Left cardiac atrium (tissue), 4 donors: Measurements from ENCODE around the gene VPS9D1. TPM values are rescaled to one million over a fixed set of nuclear protein-coding genes. Genes with fewer than 3 reads are reported as not detected.
"Not testable (repeated sequence)": the region's sequence is repeated elsewhere in the genome, so short reads cannot be mapped to it uniquely, and the experiment has no call there.

Experiments
- ATAC-seq, 2 donors: fragments of 200-7000 bp; cut with Tn5 transposase; one replicate each; pipeline ENCODE4 v1.9.1; 2020; ENCODE audit warnings: mild to moderate bottlenecking in 2 of 2, moderate library complexity in 2 of 2
- DNase-seq: peaks from one replicate; pipeline ENCODE4 v3.0.0-alpha.2; 2020
- intact Hi-C, 2 donors: fragments of 100-400 bp; cut with DNase I; formaldehyde crosslinking; loops; one replicate each; pipeline versions ENCODE4 v1.14.1 to v1.15.1; 2022 to 2023
- total RNA-seq, 2 donors: library from RNA; stranded (reverse); fragmentation: NEBNext Ultra II Directional; extraction: Animal tissue kit (Norgen Biotek cat#: 25700); gene quantifications; one replicate each; pipeline ENCODE4 v1.2.1, GENCODE V29; 2021
- donor health status: DM: no; HTN: yes; CAD: no.
- donor health status: DM: no; HTN: yes; CAD: no; lungs with severe emphysema.
- donor health status: DM: yes; HTN: yes; CAD: no.
- donor health status: Dilated cardiomyopathy.

Gene VPS9D1
- total RNA-seq, 2 donors from 2014 or later: 11.6 to 12.6 TPM

DNA sequence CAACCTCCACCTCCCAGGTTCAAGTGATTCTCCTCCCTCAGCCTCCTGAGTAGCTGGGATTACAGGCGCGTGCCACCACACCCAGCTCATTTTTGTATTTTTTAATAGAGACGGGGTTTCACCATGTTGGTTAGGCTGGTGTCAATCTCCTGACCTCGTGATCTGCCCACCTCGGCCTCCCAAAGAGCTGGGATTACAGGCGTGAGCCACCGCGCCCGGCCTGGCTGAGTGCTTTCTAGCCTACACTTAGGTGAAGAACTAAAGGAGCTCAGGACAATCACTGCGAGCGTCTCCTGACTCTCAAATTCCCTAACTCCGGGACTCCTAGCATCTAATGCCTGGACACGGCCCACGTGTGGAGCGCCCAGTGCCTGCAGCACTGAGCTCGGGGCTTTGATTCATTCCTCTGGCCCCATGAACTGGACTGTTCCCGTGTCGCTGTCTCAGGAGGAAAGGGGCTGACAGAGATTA, 21.0 kb downstream of the VPS9D1 start:
- intact Hi-C loops: loop anchor here (5.0 to 10.0 kb wide), 2 partner anchors 95 to 163 kb away; no protein-coding TSS in a partner anchor
- ATAC-seq, DNase-seq: not testable (repeated sequence)

DNA sequence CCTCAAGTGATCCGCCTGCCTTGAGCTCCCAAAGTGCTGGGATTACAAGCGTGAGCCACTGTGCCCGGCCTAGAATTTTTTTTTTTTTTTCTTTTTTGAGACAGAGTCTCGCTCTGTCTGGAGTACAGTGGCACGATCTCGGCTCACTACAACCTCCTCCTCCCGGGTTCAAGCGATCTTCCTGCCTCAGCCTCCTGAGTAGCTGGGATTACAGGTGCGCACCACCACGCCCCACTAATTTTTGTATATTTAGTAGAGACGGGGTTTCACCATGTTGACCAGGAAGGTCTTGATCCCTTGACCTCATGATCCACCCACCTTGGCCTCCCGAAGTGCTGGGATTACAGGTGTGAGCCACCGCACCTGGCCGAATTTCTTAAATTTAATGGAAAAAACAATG, 22.0 kb downstream of the VPS9D1 start:
- ATAC-seq, intact Hi-C loops: not testable (repeated sequence)
- peak; percentile 11 for DNase-seq

DNA sequence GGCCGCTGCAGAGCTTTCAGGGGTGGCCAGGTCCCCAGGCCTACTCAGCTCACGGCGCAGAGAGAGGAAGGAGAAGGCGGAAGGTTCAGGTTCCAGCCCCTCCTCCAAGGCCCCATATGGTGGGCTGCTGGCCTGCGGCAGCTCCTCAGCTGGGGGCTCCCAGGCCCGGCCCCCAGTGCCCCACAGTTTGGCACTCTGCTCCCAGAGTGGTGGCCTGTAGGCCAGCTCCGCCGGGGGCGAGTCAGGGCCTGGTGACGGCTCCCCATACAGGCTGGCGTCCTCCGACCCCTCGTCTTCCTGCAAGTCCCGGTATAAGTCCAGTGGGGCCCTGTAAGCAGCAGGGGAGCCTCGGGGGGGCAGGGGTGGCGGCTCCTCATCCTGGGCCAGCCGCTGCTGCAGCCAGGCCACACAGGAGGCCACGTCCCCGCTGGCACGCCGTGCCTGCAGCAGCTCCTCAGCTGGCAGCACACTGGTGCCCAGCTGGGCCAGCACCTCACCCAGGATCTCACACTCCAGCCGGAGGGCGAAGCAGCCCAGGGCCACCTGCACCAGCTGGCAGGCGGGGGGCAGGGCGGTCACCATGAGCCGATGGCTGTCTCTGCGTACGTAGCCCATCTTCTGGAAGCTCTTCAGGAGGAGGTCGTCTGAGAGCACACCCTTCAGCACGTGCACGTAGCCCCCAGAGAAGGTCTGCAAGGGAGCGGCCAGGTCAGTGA, 22.9 kb downstream of the VPS9D1 start:
- no peak for ATAC-seq
- intact Hi-C loops: no loop called here
- peak; percentile 23 for DNase-seq

DNA sequence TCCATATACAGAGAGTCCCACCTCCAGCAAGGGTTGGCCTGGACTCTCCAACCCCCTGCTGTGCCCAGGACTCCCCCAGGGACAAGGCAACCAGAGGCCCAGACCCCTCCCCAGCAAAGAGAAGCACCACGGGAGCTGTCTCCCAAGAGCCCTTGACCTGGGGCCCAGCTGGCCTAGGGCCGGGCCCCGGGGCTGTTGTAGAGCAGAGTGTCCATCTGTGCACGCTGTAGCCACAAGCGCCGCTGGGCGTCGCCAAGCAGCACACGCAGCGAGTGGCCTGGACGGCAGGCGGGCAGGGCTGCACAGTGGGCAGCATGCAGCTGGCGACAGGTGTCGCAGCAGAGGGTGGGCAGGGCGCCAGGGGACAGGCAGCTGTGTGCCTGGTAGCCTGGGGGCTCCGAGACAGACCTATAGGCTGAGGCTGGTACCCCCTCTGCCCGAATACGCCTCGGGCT, 23.5 kb downstream of the VPS9D1 start:
- intact Hi-C loops: no loop called here
- DNase-seq: peak; percentile 44
- no peak for ATAC-seq

DNA sequence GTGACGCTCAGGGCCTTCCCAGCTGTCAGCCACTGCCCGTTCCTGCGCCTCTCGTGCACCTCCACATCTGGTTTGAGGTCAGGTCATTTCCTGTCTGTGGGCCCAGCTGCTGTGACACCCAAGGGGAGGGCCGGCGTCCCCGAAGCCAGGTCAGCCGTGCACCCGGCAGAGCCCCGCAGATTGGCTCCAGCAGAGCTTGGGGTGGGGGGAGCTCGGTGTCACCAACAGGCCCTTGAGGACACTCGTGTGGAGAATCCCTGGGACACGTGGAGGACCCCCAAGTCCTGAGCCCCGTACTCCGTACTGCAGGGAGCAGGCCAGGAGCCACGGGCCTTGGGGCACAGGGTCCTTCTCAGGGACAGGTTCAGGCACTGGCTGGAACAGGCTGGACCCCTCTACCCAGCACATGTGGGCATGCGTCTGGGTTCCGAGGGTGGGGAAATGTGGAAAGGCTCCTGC, 24.0 kb downstream of the VPS9D1 start:
- DNase-seq: peak; percentile 22
- intact Hi-C loops: no loop called here
- ATAC-seq: no peak

DNA sequence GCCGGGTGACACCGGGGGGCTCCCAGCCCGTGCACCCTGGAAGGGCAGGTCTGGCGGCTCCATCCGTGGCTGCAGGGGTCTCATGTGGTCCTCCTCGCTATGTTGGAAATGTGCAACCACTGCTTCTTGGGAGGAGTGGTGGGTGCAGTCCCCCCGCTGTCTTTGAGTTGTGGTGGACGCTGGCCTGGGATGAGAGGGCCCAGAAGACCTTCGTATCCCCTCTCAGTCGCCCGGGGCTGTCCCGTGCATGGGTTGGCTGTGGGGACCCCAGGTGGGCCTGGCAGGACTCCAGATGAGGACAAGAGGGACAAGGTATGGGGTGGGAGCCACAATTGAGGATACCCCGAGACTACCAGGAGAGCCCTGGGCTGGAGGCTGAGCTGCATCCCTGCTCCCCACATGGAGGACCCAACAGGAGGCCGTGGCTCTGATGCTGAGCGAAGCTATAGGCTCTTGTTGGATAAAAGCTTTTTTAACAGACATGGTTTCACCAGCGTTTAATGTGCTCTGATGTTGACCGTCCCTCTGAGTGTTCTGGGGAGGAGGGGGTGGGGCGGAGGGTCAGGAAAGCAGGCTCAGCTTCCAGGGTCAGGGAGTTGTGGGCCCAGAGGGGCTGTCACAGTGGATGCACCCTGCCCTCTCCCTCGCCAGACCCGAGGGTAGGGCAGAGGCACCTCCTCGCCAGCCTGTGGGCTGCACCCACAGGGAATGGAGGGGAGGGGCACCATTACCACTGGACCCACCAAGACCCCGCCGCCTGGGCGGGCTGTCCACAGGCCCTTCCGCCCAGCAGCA, 24.6 kb downstream of the VPS9D1 start:
- intact Hi-C loops: no loop called here
- ATAC-seq (no peak), DNase-seq (peak; percentile 35)

DNA sequence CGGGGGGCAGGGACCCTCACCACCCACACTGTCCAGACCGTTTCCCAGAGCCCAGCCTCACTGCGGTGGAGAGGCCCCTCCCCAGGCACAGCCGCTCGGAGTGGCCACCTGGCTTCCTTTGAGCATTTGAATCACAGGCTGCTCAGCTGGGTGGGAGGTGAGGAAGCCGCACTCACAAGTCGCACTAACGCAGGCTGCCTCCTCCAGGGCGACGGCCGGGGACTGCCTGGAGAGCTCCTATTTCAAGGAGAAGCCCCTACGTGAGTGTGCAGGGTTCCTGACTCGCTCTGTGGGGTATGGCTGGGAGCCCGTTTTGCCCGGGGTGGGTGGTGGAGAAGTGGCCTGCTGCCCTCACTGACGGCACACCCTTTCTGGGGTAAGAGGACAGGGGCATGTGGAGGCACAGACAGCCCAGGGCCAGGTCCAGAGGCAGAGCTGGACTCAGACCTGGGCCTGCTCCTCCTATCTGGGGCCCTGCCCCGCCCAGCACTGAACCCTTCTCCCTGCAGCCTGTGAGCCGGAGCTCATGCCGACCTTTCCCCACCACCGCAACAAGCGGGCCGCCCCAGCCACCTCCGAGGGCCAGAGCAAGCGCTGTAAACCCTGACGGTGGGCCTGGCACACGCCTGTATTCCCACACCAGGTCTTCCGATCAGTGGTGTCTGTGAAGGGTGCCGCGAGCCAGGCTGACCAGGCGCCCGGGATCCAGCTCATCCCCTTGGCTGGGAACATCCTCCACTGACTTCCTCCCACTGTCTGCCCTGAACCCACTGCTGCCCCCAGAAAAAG, 25.4 kb downstream of the VPS9D1 start:
- intact Hi-C loops: no loop called here
- ATAC-seq (no peak), DNase-seq (peak; percentile 22)

DNA sequence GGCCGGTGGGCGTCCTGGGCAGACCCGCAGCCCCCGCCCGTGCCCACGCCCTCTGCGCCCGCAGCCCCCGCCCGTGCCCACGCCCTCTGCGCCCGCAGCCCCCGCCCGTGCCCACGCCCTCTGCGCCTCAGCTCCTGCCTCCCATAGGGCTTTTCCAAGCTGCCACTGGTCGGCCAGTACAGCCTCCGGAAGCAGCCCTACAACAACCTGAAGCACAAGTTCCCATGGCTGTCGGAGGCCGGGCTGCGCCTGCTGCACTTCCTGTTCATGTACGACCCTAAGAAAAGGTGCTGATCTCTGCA, 26.0 kb downstream of the VPS9D1 start:
- DNase-seq: peak; percentile 18
- intact Hi-C loops, ATAC-seq: not testable (repeated sequence)

DNA sequence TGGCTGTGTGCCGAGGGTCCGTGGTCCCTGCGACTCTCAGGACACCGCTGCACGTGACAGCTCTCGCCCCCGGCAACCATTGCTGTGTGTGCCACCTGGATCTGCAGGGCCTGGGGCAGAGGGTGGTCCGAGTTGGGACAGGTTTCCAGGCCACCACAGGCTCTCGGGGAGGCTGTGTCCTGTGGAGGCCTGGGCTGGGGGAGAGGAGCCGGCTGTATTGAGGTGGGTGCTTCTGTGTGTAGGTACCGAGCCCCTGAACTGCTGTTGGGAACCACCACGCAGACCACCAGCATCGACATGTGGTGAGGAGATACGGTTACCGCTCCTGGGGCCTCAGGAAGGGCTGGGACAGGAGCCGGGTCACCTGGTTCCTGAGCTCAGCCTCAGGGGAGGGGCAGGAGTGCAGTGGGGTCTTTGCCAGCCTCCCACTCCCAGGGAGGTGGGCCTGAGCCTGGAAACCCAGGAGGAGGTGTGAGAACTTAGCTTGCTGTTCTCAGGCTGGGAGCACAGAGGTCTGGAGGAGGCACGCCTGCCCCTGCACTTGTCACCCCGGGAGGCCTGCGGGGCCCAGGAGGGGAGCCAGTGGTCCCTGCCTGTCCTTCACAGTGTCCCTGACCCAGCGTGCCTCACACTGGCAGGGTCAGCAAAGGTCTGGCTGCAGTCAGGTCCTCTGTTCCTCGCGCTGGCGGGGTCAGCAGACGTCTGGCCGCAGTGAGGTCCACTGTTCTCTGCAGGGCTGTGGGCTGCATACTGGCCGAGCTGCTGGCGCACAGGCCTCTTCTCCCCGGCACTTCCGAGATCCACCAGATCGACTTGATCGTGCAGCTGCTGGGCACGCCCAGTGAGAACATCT, 26.5 kb downstream of the VPS9D1 start:
- intact Hi-C loops: no loop called here
- ATAC-seq (no peak), DNase-seq (peak; percentile 15)

DNA sequence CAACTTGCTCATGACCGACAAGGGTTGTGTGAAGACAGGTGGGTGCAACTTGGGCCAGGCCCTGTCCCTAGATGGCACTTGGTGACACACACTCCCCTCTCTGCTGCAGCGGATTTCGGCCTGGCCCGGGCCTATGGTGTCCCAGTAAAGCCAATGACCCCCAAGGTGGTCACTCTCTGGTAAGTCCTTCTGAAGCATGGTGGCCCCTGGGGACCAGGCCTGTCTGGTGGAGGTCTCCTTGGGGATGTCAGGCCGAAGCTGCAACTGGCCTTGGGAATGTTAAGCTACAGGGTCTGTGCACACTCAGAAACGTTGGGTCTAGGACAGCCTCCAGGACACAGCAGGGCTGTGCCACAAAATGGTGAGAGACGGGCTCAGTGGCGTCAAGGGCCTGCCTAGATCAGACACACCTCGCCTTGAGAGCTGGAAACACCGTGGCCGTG, 27.4 kb downstream of the VPS9D1 start:
- intact Hi-C loops: no loop called here
- DNase-seq (peak; percentile 18), ATAC-seq (no peak)

DNA sequence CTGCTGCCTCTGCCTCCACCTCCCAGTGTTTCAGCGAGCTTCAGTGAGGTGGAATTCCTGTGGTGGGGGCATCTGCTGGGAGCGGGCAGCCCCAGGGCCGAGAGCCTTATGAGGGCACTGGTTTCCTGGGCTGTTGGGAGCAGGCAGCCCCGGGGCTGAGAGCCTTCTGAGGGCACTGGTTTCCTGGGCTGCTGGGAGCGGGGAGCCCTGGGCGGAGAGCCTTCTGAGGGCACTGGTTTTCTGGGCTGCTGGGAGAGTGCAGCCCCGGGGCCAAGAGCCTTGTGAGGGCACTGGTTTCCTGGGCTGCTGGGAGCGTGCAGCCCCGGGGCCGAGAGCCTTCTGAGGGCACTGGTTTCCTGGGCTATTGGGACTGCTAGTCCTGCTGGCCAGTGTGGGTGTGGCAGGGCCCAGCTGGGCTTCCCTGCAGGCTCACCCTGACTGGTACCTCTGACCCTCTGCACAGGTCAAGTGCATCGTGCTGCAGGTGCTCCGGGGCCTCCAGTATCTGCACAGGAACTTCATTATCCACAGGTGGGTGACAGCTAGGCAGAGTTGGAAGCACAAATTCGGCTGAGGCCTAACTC, 28.6 kb downstream of the VPS9D1 start:
- ATAC-seq: no peak
- intact Hi-C loops: no loop called here
- peak; percentile 7 for DNase-seq

DNA sequence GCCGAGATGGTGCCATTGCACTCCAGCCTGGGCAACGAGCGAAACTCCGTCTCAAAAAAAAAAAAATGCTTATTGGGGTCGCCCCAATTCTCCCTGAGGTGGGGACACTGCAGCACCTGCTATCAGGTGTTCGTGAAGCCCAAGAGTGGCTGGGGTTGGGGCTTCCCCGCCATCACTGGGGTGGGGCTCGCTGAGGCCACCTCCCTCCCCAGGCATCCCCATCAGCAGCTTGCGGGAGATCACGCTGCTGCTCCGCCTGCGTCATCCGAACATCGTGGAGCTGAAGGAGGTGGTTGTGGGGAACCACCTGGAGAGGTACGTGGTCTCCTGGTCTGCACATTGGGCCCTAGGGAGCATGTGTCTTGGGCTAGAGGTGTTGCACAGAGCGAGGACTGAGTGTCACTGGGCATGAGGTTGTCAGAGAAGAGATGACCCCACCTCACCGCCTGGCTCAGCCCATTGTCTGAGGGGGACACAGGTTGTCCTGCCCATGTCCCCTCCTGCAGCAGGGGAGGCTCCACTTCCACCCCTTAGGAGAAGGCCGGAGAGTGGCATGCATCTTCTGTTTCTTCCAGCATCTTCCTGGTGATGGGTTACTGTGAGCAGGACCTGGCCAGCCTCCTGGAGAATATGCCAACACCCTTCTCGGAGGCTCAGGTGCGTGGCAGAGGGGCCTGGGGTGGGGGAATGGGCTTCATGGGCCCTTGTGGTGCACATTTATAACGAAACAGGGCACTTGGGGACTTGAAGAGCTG, 29.3 kb downstream of the VPS9D1 start:
- ATAC-seq (no peak), DNase-seq (peak; percentile 11)
- intact Hi-C loops: no loop called here

DNA sequence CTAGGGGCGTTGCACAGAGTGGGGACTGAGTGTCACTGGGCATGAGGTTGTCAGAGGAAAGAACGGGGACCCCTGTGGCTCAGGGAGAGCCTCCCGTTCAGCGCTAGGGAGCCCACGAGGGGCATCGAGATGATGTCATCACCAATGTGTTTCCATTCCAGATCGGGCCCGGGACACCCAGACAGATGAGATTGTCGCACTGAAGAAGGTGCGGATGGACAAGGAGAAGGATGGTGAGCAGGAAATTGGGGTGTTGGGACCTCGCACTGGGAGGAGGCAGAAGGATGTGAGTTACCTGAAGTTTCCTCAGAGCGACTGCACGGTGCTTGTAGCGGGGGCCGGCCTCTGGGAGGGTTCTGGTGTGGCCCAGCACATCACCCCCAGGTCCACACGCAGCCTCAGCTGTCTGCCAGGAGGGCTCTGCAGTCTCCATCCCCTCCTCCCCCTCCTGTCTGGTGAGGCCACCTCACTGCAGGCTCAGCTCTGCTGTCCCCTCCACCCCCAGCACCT, 30.3 kb downstream of the VPS9D1 start:
- no peak for ATAC-seq
- intact Hi-C loops: no loop called here
- DNase-seq: peak; percentile 20

DNA sequence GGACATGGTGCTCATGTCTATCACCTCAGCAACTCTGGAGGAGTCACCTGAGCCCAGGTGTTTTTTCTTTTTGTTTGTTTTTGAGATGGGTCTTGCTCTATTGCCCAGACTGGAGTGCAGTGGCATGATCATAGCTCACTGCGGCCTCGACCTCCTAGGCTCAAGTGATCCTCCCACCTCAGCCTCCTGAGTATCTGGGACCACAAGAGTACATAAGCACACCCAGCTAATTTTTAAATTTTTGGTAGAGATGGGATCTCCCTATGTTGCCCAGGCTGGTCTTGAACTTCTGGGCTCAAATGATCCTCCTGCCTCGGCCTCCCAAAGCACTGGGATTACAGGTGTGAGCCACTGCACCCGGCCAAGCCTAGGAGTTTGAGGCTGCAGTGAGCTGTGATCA, 31.1 kb downstream of the VPS9D1 start:
- ATAC-seq, intact Hi-C loops: not testable (repeated sequence)

DNA sequence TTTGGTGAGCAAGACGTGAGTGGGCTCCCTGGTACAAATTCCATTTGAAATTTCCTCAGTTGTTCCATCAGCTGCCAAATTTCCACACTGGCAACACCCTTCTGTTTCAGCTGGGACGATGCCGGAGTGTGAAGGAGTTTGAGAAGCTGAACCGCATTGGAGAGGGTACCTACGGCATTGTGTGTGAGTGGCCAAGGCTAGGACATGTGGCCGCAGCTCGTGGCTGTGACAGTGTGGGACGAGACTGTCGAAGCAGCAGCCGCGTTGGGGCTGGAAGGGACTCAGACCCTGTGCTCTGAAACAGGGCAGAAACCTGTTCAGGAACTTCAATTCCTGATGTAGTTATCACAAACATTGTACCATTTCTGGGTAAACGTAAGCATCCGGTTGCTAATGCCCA, 31.6 kb downstream of the VPS9D1 start:
- DNase-seq (peak; percentile 9), ATAC-seq (no peak)
- intact Hi-C loops: no loop called here

More for the DNA sequence above, 31.1 kb downstream of the VPS9D1 start:
- DNase-seq: peak; percentile 5

DNA sequence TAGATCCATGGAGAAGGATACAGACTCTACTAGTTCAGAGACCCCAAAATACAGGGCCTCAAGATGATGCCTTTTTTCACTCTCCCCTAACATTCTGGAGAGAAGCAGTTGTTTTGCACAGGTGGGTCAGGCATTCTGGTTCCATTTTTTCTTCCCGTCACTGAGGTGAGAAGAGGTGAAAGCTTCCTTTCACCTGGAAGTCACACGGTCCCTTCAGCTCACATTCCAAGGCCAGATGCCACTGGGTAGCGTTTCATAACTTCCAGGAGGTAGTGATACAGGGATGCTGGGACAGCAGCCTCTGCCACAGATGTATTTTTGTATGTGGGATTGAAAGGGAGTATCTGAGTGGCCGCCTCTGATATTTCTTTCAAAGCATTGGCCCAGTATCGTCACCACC, 32.3 kb downstream of the VPS9D1 start:
- no peak for ATAC-seq
- intact Hi-C loops: no loop called here
- DNase-seq: peak; percentile 7
